Endothelial cell of umbilical vein (primary cell): ENCODE data around the gene CD300H. TPM values are rescaled to one million over a fixed set of nuclear protein-coding genes. Genes with fewer than 3 reads are reported as not detected.

Experiments used
- BruUV-seq: library from RNA; stranded (reverse); fragments of 400-500 nt; replicated peaks from 2 replicates; lab custom pipeline; 2021; lab: Mats Ljungman, UMichigan
- CTCF ChIA-PET: fragments of 300-600, 350-600 bp; sonication (Branson Sonifier 250); formaldehyde crosslinking; loops from one replicate; lab custom pipeline; 2021; ENCODE audit warnings: antibody characterized with exemption, inconsistent platforms; lab: Charles Lee
- POLR2A ChIA-PET: fragments of 300-600, 350-600 bp; sonication (Branson Sonifier 250); formaldehyde crosslinking; loops from one replicate; lab custom pipeline; 2021; ENCODE audit warnings: antibody characterized with exemption, inconsistent platforms; lab: Charles Lee
- DNase-seq: peaks from one replicate; pipeline ENCODE4 v3.0.0-alpha.2; 2011; ENCODE audit warnings: low read depth, low spot score
- FAIRE-seq: peaks from 2 replicates; lab custom pipeline; 2011; peaks lifted over from hg19 to GRCh38; lab: Jason Lieb, UNC
- H2AFZ ChIP-seq: 2 replicates; pipeline ENCODE4 v1.6.0; 2012; ENCODE audit warnings: low read depth, low read length, control low read depth, inconsistent platforms
- H3K27ac ChIP-seq: 2 replicates; pipeline ENCODE4 v1.5.1; 2011; ENCODE audit warnings: low read depth, mild to moderate bottlenecking, control low read depth, low read length, moderate library complexity; ENCODE audit not compliant: insufficient read depth
- H3K27me3 ChIP-seq, 2 experiments: 2 replicates each; pipeline versions ENCODE4 v1.6.0 to v1.6.1; 2011; ENCODE audit warnings: low read length in 2 of 2, mixed read lengths in 1 of 2; ENCODE audit not compliant: control insufficient read depth in 2 of 2, insufficient read depth in 2 of 2
- H3K36me3 ChIP-seq, 2 experiments: 2 replicates in 1 of 2; 3 replicates in 1 of 2; pipeline ENCODE4 v1.5.1; 2011; ENCODE audit warnings: low read length in 2 of 2, mild to moderate bottlenecking in 1 of 2, moderate library complexity in 1 of 2; ENCODE audit not compliant: control insufficient read depth in 2 of 2, insufficient read depth in 2 of 2; ENCODE audit errors: extremely low read depth in 1 of 2
- H3K4me1 ChIP-seq: 3 replicates; pipeline ENCODE4 v1.5.1; 2011; ENCODE audit warnings: mild to moderate bottlenecking, low read length; ENCODE audit not compliant: control insufficient read depth, insufficient read depth; ENCODE audit errors: extremely low read depth
- H3K4me2 ChIP-seq: 2 replicates; pipeline ENCODE4 v1.6.1; 2011; ENCODE audit warnings: low read length, control low read depth, mixed read lengths; ENCODE audit not compliant: insufficient read depth
- H3K4me3 ChIP-seq, 3 experiments: fragments of 200-600 bp in 1 of 3; sonication (generic), shearing (Covaris generic) in 1 of 3; replicated peaks in 1 of 3; 2 replicates each; pipeline ENCODE4 v1.5.1; 2011 to 2016; ENCODE audit warnings: control low read depth in 3 of 3, low read length in 3 of 3, mild to moderate bottlenecking in 2 of 3, inconsistent platforms in 1 of 3, low read depth in 1 of 3, moderate library complexity in 1 of 3; ENCODE audit not compliant: insufficient read depth in 1 of 3
- H3K79me2 ChIP-seq: 2 replicates; pipeline ENCODE4 v1.6.0; 2012; ENCODE audit warnings: low read length, inconsistent platforms; ENCODE audit not compliant: control insufficient read depth, insufficient read depth
- H3K9ac ChIP-seq: replicated peaks from 2 replicates; pipeline ENCODE3; 2011; ENCODE audit warnings: low read length, control low read depth; ENCODE audit not compliant: insufficient read depth; ENCODE audit errors: extremely low read depth
- H3K9me1 ChIP-seq: replicated peaks from 3 replicates; pipeline ENCODE4 v1.6.0; 2011; ENCODE audit warnings: mild to moderate bottlenecking, low read length; ENCODE audit not compliant: control insufficient read depth, insufficient read depth; ENCODE audit errors: extremely low read depth
- H3K9me3 ChIP-seq: replicated peaks from 2 replicates; pipeline ENCODE4 v1.5.1; 2012; ENCODE audit warnings: low read length, inconsistent platforms; ENCODE audit not compliant: control insufficient read depth, insufficient read depth
- H4K20me1 ChIP-seq: replicated peaks from 2 replicates; pipeline ENCODE3; 2011; ENCODE audit warnings: mild to moderate bottlenecking, low read length; ENCODE audit not compliant: control insufficient read depth, insufficient read depth; ENCODE audit errors: extremely low read depth
- CTCF ChIP-seq, 2 donors: IDR thresholded peaks; 1 replicate in 1 of 2; 2 replicates in 1 of 2; pipeline ENCODE4 v1.5.1; 2011; ENCODE audit warnings: low read length in 2 of 2, mild to moderate bottlenecking in 2 of 2, moderate library complexity in 2 of 2, control low read depth in 1 of 2, inconsistent platforms in 1 of 2, low read depth in 1 of 2; ENCODE audit not compliant: insufficient read depth in 1 of 2; ENCODE audit errors: extremely low read depth in 1 of 2
- EZH2 ChIP-seq: IDR thresholded peaks from 2 replicates; pipeline ENCODE4 v1.6.1; 2012; ENCODE audit warnings: borderline replicate concordance, low read depth, mild to moderate bottlenecking, moderate library complexity, low read length, inconsistent platforms; ENCODE audit not compliant: severe bottlenecking
- FOS ChIP-seq: IDR thresholded peaks from 2 replicates; pipeline ENCODE4 v1.6.1; 2011; ENCODE audit warnings: mild to moderate bottlenecking, low read length, moderate library complexity, borderline replicate concordance; ENCODE audit not compliant: insufficient read depth
- GATA2 ChIP-seq: IDR thresholded peaks from 2 replicates; pipeline ENCODE4 v1.7.0; 2011; ENCODE audit warnings: low read depth, mild to moderate bottlenecking, moderate library complexity, mixed read lengths, low read length; ENCODE audit not compliant: insufficient read length, insufficient read depth
- JUN ChIP-seq: IDR thresholded peaks from 2 replicates; pipeline ENCODE4 v1.6.1; 2011; ENCODE audit warnings: borderline replicate concordance, low read depth; ENCODE audit not compliant: insufficient read length, insufficient read depth
- MYC ChIP-seq: IDR thresholded peaks from one replicate; pipeline ENCODE4 v1.6.1; 2011; ENCODE audit warnings: mild to moderate bottlenecking, low read depth, low read length
- POLR2A ChIP-seq: IDR thresholded peaks from 2 replicates; pipeline ENCODE4 v1.6.1; 2012; ENCODE audit warnings: low read depth, mild to moderate bottlenecking, control low read depth, low read length
- POLR2AphosphoS5 ChIP-seq: IDR thresholded peaks from 2 replicates; pipeline ENCODE4 v1.6.1; 2012; ENCODE audit warnings: low read depth, mild to moderate bottlenecking, control low read depth, low read length, moderate library complexity; ENCODE audit not compliant: insufficient read depth
- dilution Hi-C: fragments of 300-500 bp; cut with MboI; formaldehyde crosslinking; loops from one replicate; pipeline ENCODE4 v1.15.0; 2019; ENCODE audit warnings: low sequenced_read_pairs; ENCODE audit not compliant: extremely low pct_ligation_motif_present
- intact Hi-C: fragments of 100-400 bp; cut with micrococcal nuclease; formaldehyde crosslinking; loops from one replicate; pipeline ENCODE4 v1.10.0; 2022
- polyA plus RNA-seq, 4 experiments: library from polyadenylated mRNA; depleted of rRNA in 3 of 4; stranded (reverse) in 3 of 4; unstranded in 1 of 4; fragments of >200 nt; gene quantifications; 2 replicates each; pipeline versions ENCODE4 v1.2.1 to v1.2.3, GENCODE V29; 2011 to 2012; ENCODE audit warnings: missing spikeins in 1 of 4
- total RNA-seq: library from RNA; stranded (reverse); gene quantifications from 2 replicates; pipeline ENCODE4 v1.2.3, GENCODE V29; 2021
- TF ChIP-seq, protein P1 (sequence below): IDR thresholded peaks from 2 replicates; pipeline ENCODE4 v1.6.1; 2011; ENCODE audit not compliant: insufficient read depth, insufficient read length

Gene CD300H
- total and polyA plus RNA-seq, 2 donors (not counting 3 experiments of a cell fraction or from before 2014, with no cell fraction given): not detected

DNA sequence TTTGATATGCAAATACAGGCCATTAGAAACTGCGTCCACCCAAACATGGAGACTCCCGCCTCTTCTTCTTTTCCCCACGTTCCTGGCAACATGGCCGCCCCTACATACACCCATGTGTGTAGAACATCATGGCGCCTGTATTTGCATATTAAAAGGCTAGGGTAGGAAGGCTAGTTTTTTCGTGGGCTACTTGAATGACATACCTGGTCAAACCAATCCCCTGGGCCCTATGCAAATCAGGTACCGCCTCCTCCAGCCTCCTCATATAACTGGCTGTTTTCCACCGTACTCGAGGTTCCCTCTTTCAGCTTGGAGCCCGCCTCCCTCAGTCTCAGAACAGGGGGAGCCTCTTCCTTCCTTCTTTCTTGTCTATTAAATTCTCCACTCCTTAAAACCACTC, 35.2 kb downstream of the CD300H start:
- TF ChIP-seq, protein P1, sequence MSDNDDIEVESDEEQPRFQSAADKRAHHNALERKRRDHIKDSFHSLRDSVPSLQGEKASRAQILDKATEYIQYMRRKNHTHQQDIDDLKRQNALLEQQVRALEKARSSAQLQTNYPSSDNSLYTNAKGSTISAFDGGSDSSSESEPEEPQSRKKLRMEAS: no peak
- TF ChIP-seq CTCF (IDR thresholded peaks at IDR 0.05; ENCODE audit: extremely low read depth in 1 of 2, insufficient read depth in 1 of 2, low read depth in 1 of 2, low read length in 2 of 2) (no peak), JUN (no peak), POLR2A (no peak), GATA2 (no peak), FOS (no peak), POLR2AphosphoS5 (no peak), EZH2 (no peak), MYC (no peak)
- H3K9ac ChIP-seq: no peak overlapping the region
- H4K20me1 ChIP-seq: no peaks in the 10 kb centered on the region
- DNase-seq (no peak), FAIRE-seq (no peak)
- CTCF ChIA-PET: no interaction called here
- no peaks in the 10 kb centered on the region for H3K9me3 ChIP-seq
- POLR2A ChIA-PET: no interaction called here
- H3K4me2 ChIP-seq: no peak overlapping the region
- H3K4me1 ChIP-seq: no peaks in the 10 kb centered on the region
- H3K79me2 ChIP-seq: no peaks in the 10 kb centered on the region
- intact Hi-C loops (no loop called here), dilution Hi-C loops (no loop called here)
- H3K9me1 ChIP-seq: no peaks in the 10 kb centered on the region
- H3K27me3 ChIP-seq: no peaks in the 10 kb centered on the region
- H2AFZ ChIP-seq: no peak overlapping the region
- no TSS peak for BruUV-seq
- H3K4me3 ChIP-seq: no peak overlapping the region
- no peak overlapping the region for H3K27ac ChIP-seq
- H3K36me3 ChIP-seq: no peaks in the 10 kb centered on the region
